NCI-H128 (cell line): ENCODE data around the gene PCDHGA11.
"Not testable (repeated sequence)": the region's sequence is repeated elsewhere in the genome, so short reads cannot be mapped to it uniquely, and the experiment has no call there.

Experiments
- DNase-seq: peaks from one replicate; lab custom pipeline; 2025; ENCODE audit not compliant: unreplicated experiment; lab: John Stamatoyannopoulos, UW

PCDHGA11 gene

DNA sequence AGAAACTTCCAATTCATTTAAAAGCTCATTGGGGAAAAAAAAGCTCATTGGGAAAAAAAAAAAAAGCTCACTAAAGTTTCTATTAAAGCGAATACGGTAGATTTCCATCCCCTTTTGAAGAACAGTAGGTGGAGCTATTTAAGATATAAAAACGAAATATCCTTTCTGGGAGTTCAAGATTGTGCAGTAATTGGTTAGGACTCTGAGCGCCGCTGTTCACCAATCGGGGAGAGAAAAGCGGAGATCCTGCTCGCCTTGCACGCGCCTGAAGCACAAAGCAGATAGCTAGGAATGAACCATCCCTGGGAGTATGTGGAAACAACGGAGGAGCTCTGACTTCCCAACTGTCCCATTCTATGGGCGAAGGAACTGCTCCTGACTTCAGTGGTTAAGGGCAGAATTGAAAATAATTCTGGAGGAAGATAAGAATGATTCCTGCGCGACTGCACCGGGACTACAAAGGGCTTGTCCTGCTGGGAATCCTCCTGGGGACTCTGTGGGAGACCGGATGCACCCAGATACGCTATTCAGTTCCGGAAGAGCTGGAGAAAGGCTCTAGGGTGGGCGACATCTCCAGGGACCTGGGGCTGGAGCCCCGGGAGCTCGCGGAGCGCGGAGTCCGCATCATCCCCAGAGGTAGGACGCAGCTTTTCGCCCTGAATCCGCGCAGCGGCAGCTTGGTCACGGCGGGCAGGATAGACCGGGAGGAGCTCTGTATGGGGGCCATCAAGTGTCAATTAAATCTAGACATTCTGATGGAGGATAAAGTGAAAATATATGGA lies 9.7 kb downstream of the PCDHGA11 start, which contains the start of gene PCDHGA12:
Gene PCDHGA12 (plus strand): TSS at position 176 of the 782 bp plus-strand sequence. CDS start 253 bp downstream, at position 429.
- DNase-seq = no peak

DNA sequence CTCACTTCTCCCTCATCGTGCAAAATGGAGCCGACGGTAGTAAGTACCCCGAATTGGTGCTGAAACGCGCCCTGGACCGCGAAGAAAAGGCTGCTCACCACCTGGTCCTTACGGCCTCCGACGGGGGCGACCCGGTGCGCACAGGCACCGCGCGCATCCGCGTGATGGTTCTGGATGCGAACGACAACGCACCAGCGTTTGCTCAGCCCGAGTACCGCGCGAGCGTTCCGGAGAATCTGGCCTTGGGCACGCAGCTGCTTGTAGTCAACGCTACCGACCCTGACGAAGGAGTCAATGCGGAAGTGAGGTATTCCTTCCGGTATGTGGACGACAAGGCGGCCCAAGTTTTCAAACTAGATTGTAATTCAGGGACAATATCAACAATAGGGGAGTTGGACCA lies 10.4 kb downstream of the PCDHGA11 start:
- DNase-seq = no peak

- not testable (repeated sequence) for DNase-seq
These were observed 11.5 kb downstream of the PCDHGA11 start for GRCh38 chr5:141432308-141432707.

DNA sequence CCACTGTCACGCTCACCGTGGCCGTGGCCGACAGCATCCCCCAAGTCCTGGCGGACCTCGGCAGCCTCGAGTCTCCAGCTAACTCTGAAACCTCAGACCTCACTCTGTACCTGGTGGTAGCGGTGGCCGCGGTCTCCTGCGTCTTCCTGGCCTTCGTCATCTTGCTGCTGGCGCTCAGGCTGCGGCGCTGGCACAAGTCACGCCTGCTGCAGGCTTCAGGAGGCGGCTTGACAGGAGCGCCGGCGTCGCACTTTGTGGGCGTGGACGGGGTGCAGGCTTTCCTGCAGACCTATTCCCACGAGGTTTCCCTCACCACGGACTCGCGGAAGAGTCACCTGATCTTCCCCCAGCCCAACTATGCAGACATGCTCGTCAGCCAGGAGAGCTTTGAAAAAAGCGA lies 11.9 kb downstream of the PCDHGA11 start:
- not testable (repeated sequence) for DNase-seq

DNA sequence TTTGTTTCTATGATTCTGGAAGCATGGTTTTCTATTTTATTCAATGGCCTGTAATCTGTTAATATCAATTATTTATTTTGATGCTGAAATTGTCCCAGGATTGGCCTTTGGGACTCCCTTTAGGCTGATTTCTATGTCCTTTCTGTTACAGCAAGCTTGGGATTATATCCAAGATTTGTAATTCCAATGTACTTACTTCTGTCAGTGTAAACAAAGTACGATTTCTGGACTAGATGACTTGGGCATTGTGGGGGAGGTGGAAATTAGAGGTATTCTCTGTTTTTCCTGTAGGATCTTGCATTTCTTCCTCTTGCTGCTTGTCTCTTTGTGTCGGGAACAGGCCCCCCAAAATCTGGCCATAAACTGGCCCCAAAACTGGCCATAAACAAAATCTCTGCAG lies 13.2 kb downstream of the PCDHGA11 start:
- no peak for DNase-seq

GRCh38 chr5:141437221-141437620 lies 16.4 kb downstream of the PCDHGA11 start:
- no peak for DNase-seq

DNA sequence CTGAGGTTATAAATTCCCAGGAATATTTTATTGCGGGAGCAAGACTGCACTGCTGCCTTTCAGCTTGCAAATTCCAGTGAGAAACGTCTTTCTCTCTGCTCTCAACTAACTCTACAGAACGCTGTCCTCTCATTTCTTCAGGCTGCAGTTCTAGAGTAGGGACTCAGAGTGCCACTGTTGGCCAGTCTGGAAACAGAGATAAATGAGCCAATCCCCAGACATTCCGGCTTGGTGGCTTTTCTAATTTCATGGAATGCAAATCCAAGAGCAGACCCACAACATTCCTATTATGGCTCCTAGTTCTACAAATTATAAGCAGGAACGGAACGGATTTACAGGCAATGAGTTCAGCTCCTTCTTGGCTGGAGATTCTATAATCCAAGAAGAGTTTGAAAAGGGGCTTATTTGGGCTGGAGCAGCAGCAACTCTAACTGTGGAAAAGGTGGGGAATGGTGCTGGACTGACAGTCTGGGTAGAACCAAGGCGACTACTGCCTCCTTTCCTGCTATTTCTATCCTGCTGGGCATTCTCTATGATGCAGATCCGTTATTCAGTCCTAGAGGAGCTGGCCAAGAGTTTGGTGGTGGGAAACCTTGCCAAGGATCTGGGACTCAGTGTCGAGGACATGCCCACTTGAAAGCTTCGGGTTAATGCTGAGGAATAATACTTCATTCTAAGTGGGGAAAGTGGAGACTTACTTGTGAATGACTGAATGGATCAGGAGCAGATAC lies 18.7 kb downstream of the PCDHGA11 start:
- no peak for DNase-seq

- no peak for DNase-seq
These were observed 19.5 kb downstream of the PCDHGA11 start for GRCh38 chr5:141440341-141440740.

DNA sequence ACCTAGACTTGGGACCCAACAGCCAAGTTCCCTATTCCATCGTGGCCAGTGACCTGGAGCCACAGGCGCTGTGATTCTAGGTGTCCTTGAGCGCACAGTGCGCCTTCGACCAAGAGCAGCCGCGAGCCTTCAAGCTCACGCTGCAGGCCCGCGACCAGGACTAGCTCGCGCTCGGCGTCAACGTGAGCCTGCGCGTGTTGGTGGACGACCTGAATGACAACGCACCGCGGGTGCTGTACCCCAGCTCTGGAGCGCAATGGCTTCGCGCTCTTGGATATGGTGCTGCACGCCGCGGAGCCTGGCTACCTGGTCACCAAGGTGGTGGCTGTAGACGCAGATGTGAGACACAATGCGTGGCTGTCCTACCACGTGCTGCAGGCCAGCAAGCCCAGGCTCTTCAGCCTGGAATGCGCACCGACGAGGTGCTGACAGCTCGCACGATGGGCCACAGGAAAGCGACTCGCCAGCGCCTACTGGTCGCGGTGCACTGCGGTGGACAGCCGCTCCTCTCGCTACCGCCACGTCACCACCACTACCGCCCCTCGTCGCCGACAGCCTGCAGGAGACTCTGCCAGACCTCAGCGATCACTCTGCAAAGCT lies 20.8 kb downstream of the PCDHGA11 start:
- no peak for DNase-seq

GRCh38 chr5:141465351-141465750 lies 44.5 kb downstream of the PCDHGA11 start:
- no peak for DNase-seq
